ENCODE data around the gene MYL2.
"Not testable (repeated sequence)": the region's sequence is repeated elsewhere in the genome, so short reads cannot be mapped to it uniquely, and the experiment has no call there.

The MYL2 gene

DNA sequence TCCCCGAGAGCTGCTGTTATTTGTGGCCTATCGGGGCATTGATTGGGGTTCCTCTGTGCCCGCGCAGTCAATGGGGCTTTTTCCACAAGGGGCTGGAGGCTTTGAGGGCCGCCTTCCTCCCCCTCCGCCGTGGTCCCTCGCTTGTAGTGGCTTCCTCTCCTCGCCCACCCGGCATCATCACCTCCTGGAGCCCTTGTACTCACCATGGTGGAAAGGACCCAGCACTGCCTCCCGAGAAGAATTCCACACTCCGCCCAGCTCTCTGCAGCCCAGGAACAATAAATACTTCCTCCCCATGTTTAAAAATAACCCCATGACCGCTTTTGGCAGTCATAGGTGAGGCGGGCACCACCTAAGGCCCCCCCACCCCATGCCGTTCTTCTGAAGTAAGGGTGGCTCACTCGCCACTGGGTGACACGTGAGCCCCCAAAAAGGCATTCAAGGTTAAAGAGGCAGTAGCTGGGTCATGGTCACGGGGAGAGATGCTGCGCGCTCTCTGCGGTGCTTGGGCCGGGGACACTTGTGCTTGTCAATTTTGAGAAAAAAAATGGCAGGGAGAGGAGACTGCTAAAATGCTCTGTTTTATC lies at the start of gene MYL2:
TSS of gene MYL2 (minus strand) at position 256 of the 587 bp plus-strand sequence. CDS start at position 206, 50 bp downstream.
- DNase-seq: no peak

- peak in 7 of 58 donors; percentile 1 to 32 (median 5) for DNase-seq
Observed at GRCh38 chr12:110966081-110966760, 45.8 kb upstream of the MYL2 start.

GRCh38 chr12:110965574-110965973 lies 45.2 kb upstream of the MYL2 start:
- DNase-seq: no peak

GRCh38 chr12:110960795-110961194 lies 40.4 kb upstream of the MYL2 start:
- DNase-seq: no peak

DNA sequence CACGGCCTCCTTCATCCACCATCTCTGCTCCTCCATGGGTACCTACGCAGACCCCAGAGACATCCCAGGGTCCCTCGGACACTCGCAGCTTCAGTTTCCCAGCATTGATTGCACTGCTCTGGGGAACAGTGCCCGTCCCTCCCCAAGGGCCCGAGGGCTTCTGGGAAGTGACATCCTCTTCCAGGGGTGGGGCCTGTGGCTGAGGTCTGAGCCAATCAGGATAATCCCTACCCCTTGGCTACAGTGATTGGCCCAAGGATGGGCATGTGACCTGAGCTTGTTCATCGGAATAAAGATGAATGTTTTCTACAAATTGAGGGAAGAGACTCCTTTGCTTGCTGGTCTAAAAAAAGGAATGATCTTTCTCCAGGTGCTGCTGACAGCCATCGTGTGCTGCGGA lies 37.3 kb upstream of the MYL2 start:
- DNase-seq: peak in 20 of 58 donors; percentile 1 to 62 (median 12)

GRCh38 chr12:110957159-110957558 lies 36.8 kb upstream of the MYL2 start:
- no peak for DNase-seq

DNA sequence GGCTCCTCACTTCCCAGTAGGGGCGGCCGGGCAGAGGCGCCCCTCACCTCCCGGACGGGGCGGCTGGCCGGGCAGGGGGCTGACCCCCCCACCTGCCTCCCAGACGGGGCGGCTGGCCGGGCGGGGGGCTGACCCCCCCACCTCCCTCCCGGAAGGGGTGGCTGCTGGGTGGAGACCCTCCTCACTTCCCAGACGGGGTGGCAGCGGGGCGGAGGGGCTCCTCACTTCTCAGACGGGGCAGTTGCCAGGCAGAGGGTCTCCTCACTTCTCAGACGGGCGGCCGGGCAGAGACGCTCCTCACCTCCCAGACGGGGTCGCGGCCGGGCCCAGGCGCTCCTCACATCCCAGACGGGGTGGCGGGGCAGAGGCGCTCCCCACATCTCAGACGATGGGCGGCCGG lies 30.5 kb upstream of the MYL2 start:
- not testable (repeated sequence) for DNase-seq

DNA sequence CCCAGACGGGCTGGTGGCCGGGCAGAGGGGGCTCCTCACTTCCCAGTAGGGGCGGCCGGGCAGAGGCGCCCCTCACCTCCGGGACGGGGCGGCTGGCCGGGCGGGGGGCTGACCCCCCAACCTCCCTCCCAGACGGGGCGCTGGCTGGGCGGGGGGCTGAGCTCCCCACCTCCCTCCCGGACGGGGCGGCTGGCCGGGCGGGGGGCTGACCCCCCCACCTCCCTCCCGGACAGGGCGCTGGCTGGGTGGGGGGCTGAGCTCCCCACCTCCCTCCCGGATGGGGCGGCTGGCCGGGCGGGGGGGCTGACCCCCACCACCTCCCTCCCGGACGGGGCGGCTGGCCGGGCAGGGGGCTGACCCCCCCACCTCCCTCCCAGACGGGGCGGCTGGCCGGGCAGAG lies 30.1 kb upstream of the MYL2 start:
- not testable (repeated sequence) for DNase-seq

DNA sequence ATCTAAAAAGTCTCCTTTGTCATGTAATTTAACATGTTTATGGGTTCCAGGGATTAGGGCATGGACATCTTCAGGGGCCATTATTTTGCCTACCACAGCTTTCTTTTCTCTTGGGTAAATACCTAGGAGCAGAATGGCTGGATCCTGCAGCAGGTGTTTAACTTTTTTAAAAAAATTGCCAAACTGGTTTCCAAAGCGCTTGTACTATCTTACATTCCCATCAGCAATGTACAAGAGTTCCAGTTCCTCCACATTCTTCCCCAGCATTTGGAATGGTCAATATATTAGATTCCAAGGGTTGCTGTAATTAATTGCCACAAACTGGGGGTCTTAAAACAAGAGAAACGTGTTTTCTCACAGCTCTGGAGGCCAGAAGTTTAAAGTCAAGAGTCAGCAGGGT lies 27.7 kb upstream of the MYL2 start:
- no peak for DNase-seq

- DNase-seq: no peak
Observed at GRCh38 chr12:110943373-110943772, 23.0 kb upstream of the MYL2 start.

DNA sequence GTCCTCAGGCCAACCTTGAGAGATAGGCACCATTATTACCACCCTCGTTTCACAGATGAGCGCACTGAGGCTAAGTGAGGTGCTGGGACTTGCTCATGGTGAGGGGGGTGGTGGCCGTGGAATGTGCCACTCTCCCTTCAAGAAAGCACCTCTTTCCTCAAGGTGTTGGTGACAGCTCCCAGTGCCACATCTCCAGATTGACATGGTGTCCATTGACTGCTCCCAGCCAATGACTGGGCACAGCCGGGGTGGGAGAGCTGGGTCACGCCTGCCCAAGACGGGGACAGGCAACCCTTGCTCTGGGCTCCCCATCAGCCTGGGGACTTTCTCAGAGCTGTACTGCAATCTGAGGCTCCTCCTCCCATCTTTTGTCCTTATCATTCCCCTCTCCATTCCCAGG lies 21.0 kb upstream of the MYL2 start:
- no peak for DNase-seq

- DNase-seq: peak in 2 of 58 donors; percentile 2 to 4
Observed at GRCh38 chr12:110940933-110941332, 20.6 kb upstream of the MYL2 start.

DNA sequence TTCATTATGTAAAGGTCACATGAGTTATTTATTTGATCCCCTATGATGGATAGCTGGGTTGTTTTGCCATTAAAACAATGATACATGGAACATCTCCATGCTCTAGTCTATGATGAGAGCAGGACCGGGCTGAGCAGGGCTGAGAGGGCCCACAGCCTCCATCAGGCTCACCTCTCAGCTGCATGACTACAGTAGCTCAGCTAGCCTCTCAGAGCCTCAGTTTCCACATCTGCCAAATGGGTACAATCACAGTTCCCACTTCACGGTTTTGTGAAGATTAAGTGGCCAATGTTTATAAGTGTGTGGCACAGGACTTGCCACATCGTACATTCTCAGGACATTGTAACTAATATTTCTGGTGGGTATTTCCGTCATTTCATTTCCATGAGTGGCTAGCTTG lies 19.9 kb upstream of the MYL2 start:
- DNase-seq: no peak

DNA sequence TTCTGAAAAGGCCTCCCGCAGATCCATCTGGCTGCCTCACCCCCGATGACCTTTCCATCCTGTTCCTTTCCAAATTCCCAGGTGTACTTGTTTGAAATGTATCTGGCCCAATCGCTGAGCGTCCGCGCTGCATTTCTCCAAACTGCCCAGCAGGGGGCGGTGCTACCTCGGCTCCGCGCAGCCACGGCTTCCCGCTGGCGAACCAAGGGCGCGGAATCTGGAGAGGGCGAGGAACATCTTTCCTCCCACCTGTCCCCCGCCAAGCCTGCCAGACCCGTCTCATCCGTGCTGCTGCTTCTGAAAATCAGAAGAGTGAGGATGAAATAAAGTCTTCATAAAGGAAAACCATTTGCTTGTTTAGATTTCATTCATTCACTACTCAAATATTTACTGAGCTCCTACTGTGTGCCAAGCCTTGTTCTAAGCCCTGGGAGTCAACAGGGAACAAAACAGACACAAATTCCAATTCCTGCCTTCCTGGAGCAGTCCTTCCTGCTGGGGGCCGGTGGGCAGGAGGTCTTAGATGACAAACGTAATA lies 16.8 kb upstream of the MYL2 start:
- DNase-seq: peak in 43 of 58 donors; percentile 1 to 64 (median 20)

DNA sequence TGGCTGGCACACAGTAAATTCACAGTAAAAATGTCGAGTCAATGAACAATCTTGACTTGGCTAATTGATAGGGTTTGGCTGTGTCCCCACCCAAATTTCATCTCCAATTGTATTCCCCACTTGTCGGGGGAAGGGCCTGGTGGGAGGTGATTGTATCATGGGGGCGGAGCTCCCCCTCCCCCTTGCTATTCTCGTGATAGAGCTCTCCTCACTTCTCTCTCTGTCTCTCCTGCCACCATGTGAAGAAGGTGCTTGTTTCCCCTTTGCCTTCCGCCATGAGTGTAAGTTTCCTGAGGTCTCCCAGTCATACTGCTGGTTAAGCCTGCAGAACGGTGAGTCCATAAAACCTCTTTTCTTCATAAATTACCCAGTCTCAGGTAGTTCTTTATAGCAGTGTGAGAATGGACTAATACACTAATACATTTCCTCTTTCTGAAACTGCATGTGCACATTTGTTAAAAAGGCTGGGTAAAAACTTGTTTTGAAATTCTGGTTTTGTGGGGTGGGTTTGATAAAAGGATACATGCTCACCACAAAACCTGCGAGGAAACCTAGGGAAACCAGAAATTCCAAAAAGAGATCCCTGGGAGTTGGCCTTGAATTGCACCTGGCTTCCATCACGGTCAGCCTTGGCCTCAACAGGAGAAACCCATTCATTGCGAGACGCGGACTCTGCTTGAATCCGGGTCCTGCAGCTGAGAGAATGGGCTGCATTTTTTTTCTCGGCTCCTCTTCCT lies 16.2 kb upstream of the MYL2 start:
- peak in 1 of 58 donors; percentile 32 for DNase-seq

- no peak for DNase-seq
Observed at GRCh38 chr12:110935588-110935987, 15.2 kb upstream of the MYL2 start.

DNA sequence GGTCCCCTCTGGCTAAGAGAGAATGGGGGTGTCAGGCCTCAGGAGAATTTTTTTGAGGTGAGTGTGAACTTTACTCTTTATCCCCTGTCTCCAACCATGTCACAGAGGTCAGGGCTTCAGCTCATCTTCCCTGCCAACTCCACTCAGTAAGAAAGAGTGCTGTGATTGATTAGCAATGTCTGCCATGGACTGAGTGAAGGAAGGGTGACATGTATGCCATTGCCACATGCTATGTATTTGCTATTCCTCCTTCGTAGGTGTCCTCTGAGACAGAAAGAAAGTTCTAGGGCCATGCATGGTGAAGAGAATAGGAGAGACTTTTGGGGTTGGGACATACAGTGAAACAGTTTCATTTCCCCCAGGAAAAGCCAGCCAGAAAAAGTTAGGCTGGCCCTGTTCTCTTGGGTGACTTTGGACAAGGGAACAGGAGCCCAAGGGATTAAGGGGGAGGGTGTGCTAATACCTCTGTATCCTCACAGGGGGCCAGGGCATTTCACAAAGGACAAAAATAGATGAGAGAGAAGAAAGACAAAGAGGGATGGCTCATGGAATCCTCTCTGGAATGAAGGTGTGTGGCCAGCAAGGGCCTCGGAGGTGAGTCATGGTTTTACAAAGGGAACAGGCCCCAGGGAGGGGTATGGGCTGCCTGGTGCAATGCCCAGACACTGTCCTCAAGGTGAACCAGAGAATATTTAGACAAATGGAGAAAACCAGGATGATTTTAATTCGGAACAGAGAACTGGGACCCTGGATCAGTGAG lies 13.9 kb upstream of the MYL2 start:
- DNase-seq: no peak

DNA sequence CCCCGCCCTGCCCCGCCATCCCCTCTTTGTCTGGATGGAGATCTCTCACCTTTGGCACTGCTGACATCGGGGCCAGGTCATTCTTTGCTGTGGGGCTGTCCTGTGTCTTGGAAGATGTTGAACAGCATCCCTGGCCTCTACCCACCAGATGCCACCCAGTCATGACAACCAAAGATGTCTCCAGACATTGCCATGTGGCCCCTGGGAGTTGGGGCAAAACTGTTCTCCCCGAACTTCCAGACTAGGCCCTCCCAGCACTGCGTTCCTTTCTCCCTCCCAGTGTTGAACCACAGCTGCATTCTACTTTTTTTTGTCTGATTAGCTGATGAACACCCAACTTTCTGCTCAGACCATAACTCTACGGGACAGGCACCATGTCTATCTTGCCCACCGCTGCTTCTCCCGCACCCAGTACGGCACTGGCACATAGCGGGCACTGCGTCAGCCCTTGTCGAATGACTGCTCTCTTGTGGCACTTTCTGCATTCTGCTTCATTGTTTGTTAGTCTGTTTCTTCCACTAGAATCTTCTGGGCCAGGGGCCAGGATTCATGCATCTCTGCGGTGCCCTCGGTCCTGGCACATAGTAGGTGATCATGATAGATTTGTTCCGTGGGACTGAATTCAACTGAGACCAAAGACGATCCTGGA lies 13.1 kb upstream of the MYL2 start:
- DNase-seq: no peak

- peak in 3 of 58 donors; percentile 3 to 11 (median 7) for DNase-seq
Observed at GRCh38 chr12:110932046-110932445, 11.7 kb upstream of the MYL2 start.

DNA sequence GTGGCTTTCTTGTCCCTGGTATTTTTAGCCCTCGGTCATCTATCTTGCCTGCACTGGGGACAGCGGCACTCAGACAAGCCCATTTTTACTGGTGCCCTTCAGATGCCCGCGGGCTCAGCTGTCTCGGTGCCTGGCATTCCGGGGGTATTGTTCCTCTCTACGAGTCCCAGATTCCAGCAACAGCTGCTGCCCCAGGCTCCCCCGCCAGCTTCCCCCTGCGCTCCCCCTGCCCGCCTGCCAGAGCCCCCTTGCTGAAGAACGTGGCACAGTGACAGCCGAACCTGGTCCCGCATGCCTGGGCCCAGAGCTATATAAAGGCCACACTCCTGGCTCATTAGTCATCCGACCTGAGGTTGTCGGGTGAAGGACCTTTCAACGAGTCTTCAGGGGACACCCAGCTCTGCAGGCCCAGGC lies 10.9 kb upstream of the MYL2 start:
- no peak for DNase-seq
